Iris pigment epithelial cell (primary cell): ENCODE results near the gene PRPF40A.

Experiments used
- DNase-seq: peaks from one replicate; pipeline ENCODE4 v3.0.0-alpha.2; 2011; ENCODE audit warnings: low read depth

Gene PRPF40A

GRCh38 chr2:152718076-152718908 lies 1.0 kb upstream of the PRPF40A start, which contains the start of gene ARL6IP6:
ARL6IP6 (plus strand) TSS chr2:152718620; CDS start chr2:152718625, 5 bp downstream.
- peak; percentile 94 for DNase-seq

DNA sequence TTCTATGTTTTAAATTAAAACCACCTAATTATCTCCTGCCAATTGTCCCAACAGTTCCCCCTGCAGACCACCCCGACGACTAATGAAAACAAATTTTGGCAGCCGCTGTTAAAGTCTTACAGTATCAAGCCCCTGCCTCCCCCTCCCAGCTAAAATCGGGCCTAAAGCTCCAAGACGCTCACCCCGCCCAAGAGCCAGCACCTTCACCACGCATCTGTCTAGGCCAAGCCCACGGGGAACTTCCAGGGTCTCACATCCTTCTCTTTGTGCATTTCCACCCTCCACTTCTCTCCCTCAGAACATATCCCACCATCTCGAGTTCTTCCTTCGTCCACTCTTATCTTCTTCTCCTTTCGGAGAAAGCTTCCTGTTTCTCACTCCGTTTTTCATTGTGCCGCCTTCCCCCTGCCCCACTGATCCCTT lies 445 bp downstream of the PRPF40A start:
- DNase-seq: peak; percentile 33

DNA sequence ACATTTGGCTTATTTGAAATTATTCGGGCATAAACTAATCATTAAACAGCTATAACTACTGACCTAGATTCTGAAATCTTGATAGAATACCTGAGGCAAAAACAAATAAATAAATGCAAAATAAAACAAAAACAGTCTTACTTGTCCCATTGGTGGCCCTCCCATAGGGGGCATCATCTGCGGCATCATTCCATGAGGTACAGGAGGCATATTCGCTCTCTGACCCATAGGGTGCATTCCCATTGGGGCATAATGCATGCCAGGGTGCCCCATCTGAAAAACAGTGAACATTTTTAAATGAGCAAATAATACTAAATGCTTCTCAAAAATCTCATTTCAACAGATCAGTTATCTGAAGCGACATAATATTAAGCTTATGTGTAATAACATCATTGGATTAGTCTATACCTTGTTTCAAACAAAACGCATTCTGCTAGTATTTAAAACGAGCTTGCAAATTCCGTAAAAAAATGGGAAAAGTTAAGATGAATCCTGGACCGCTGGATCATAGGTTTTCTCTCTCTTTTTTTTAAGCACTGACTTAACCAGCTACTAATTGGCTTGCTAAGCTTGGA lies 1.3 kb downstream of the PRPF40A start:
- DNase-seq: peak; percentile 27

GRCh38 chr2:152715112-152715511 lies 2.1 kb downstream of the PRPF40A start:
- DNase-seq: no peak

DNA sequence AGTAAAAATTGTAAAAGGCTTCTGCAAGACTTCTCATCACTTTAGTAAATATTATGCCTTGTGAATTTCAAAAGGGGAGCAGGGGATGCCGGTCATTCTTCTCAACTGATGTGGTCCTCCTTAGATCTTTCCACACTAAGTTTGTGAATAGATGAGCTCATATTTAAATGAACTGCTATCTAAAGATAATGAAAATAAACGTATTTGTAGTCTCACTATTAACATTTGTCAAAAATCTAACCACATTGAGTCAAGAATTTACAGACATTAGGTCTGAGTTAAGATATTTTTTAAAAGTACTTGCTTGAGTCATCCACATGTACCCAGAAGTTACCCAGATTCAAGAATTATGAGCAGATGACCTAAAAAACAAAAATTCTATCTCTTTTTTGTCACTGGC lies 6.5 kb downstream of the PRPF40A start:
- DNase-seq: peak; percentile 63

GRCh38 chr2:152708742-152709141 lies 8.5 kb downstream of the PRPF40A start:
- no peak for DNase-seq

GRCh38 chr2:152706477-152707021 lies 10.7 kb downstream of the PRPF40A start:
- no peak for DNase-seq

DNA sequence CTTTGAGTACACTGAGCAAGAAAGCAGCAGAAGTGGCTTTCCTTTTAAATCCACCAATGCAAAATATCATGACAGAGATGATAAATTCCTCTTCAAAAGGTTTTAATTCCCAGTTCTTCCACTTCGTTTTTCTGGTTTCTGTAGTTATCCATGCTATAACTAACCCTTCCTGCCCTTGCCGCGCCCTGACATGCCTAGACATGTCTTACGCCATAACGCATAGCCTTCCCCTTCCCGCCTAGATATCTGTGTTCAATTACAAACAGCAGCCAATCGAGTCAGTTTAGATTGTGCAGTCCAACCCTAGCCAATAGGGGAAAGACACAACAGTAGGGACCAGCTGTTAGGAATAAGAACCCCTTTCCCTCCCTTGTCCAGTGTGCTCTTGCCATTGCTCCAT lies 16.1 kb downstream of the PRPF40A start:
- DNase-seq: no peak

DNA sequence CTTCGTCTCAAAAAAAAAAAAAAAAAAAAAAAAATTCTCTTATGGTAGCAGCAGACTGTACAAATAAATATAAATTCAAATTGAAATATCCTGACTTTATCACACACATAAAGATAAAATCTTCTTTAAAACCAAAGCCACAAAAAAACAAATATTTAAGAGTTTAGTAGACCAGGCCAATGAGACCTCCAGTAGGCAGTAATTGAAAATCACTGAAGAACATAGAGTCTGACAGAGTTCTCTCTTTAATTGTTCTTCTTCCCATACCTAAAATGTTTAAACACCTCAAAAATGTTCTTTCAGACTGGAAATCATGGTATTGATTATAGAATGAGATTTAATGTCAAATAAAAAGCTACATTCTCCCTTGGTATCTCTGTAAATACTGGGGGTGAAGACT lies 20.8 kb downstream of the PRPF40A start:
- DNase-seq: no peak

- no peak for DNase-seq
Measured at GRCh38 chr2:152695763-152696162, 21.5 kb downstream of the PRPF40A start.

GRCh38 chr2:152694161-152694661 lies 23.1 kb downstream of the PRPF40A start:
- DNase-seq: peak; percentile 94

- no peak for DNase-seq
Measured at GRCh38 chr2:152693033-152693432, 24.2 kb downstream of the PRPF40A start.

GRCh38 chr2:152686321-152686720 lies 30.9 kb downstream of the PRPF40A start:
- peak; percentile 14 for DNase-seq

DNA sequence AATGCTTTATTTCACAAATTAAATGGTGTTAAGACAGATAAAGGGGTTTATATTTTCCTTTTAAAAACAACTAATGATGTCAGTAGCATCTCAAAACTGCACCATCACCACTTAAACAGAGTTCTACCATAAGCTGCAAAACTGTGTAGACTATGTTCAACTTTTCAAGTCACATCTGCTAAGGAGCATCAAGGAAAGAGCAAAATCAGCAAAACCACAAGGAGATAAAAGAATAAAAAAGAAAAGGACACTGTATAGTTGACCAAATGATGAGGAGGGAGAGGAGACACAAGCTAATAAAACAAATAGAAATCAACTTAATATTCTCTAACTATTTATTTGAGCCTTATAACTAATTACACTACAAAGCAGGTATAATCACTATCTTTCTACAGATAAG lies 33.9 kb downstream of the PRPF40A start:
- no peak for DNase-seq

GRCh38 chr2:152682663-152683062 lies 34.6 kb downstream of the PRPF40A start:
- DNase-seq: no peak

GRCh38 chr2:152678808-152679207 lies 38.5 kb downstream of the PRPF40A start:
- DNase-seq: no peak

- no peak for DNase-seq
Measured at GRCh38 chr2:152676461-152676860, 40.8 kb downstream of the PRPF40A start.

- no peak for DNase-seq
Measured at GRCh38 chr2:152674334-152674733, 42.9 kb downstream of the PRPF40A start.

GRCh38 chr2:152664725-152665124 lies 52.5 kb downstream of the PRPF40A start:
- no peak for DNase-seq

DNA sequence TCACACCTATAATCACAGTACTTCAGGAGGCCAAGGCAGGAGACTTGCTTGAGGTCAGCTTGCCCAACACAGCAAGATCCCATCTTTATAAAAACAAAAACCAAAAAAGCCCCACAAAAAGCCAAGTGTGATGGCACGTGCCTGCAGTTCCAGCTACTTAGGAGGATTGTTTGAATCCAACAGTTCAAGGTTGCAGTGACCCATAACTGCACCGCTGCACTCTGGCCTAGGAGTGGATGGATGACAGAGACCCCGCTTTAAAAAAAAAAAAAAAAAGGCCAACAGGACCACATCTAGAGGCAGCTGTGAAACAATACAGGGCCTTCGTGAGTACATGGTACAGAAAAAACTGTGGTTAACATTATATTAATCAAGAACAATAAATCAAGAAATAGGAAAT lies 56.2 kb downstream of the PRPF40A start:
- no peak for DNase-seq

- no peak for DNase-seq
Measured at GRCh38 chr2:152658221-152658620, 59.0 kb downstream of the PRPF40A start.

GRCh38 chr2:152657043-152657442 lies 60.2 kb downstream of the PRPF40A start:
- no peak for DNase-seq

DNA sequence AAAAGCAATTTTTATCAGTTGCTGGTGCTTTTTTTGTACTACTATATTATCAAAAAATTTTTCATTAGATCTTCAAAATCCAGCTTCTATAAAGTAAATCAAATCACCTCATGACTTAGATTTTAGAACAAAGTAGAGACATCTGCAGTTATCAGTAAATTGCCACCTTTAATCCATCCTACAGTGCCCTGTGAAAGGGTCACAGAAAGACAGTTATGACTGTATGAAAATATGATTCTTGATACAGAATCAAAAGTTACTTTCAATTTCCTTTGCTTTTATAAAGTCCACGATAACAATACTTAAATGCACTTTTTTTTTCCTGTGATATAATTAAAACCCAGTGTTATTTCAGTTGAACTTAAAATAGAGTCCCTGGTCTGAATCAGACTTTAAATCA lies 61.4 kb downstream of the PRPF40A start:
- DNase-seq: no peak
